Lung (tissue), 16 donors: Measurements from ENCODE around the gene CHRNE. TPM values are rescaled to one million over a fixed set of nuclear protein-coding genes. Genes with fewer than 3 reads are reported as not detected.
A peak's percentile ranks its signal among the peaks of the same experiment; 100 is the strongest.

ENCODE experiments used
- ATAC-seq: fragments of 200-7000 bp; cut with Tn5 transposase; one replicate; pipeline ENCODE4 v1.9.1; 2020; ENCODE audit warnings: moderate number of reproducible peaks; ENCODE audit not compliant: insufficient read depth, low FRiP score
- DNase-seq, 3 donors: peaks; one replicate each; pipeline ENCODE4 v3.0.0-alpha.2; 2013 to 2017
- H3K27ac ChIP-seq, 2 donors: one replicate each; pipeline ENCODE4 v1.5.1; 2013; ENCODE audit warnings: mild to moderate bottlenecking in 2 of 2, moderate library complexity in 2 of 2, control low read depth in 1 of 2, inconsistent platforms in 1 of 2, low read depth in 1 of 2, low read length in 1 of 2
- H3K27me3 ChIP-seq, 3 donors: one replicate each; pipeline ENCODE4 v1.5.1; 2013; ENCODE audit warnings: low read length in 2 of 3; ENCODE audit not compliant: control insufficient read depth in 3 of 3, insufficient read depth in 3 of 3
- H3K36me3 ChIP-seq, 4 donors: one replicate each; pipeline ENCODE4 v1.5.1; 2013; ENCODE audit warnings: low read length in 4 of 4, mild to moderate bottlenecking in 1 of 4, moderate library complexity in 1 of 4; ENCODE audit not compliant: control insufficient read depth in 4 of 4, insufficient read depth in 4 of 4
- H3K4me1 ChIP-seq, 5 donors: one replicate each; pipeline ENCODE4 v1.5.1; 2013; ENCODE audit warnings: low read length in 5 of 5, mild to moderate bottlenecking in 2 of 5, moderate library complexity in 1 of 5; ENCODE audit not compliant: control insufficient read depth in 5 of 5, insufficient read depth in 5 of 5
- H3K4me3 ChIP-seq: one replicate; pipeline ENCODE4 v1.5.1; 2013; ENCODE audit warnings: mild to moderate bottlenecking, control low read depth, moderate library complexity
- H3K9ac ChIP-seq, 2 donors: one replicate each; pipeline ENCODE4 v1.5.1; 2013; ENCODE audit warnings: low read length in 2 of 2, control low read depth in 1 of 2; ENCODE audit not compliant: insufficient read depth in 1 of 2
- H3K9me3 ChIP-seq, 4 donors: one replicate each; pipeline ENCODE4 v1.5.1; 2013; ENCODE audit warnings: low read length in 3 of 4, mild to moderate bottlenecking in 1 of 4, moderate library complexity in 1 of 4; ENCODE audit not compliant: control insufficient read depth in 4 of 4, insufficient read depth in 3 of 4
- CTCF ChIP-seq: IDR thresholded peaks from 2 replicates; pipeline ENCODE4 v1.5.1; 2012; ENCODE audit warnings: mild to moderate bottlenecking; ENCODE audit errors: control extremely low read depth, extremely low read depth
- whole genome bisulfite sequencing, 2 donors: extraction: QIAGEN DNeasy Blood & Tissue Kit; methylation state at CpG; one replicate each; pipeline ENCODE4 v1.1.7; 2013; 5-methylcytosine and 5-hydroxymethylcytosine counted together
- long read RNA-seq, 5 donors: transcript quantifications; one replicate each; lab custom pipeline, GENCODE V29; 2026
- polyA plus RNA-seq, 2 donors: library from polyadenylated mRNA; stranded (reverse); fragments of 200-250 nt; gene quantifications; one replicate each; pipeline ENCODE4 v1.2.1, GENCODE V29; 2013
- total RNA-seq, 2 donors: library from RNA; depleted of rRNA in 1 of 2; stranded (reverse); fragments of >200 nt in 1 of 2; gene quantifications; one replicate each; pipeline ENCODE4 v1.2.1, GENCODE V29; 2014 to 2021
- donor health status: control.
- donor health status: control.
- donor health status: Bipolar disorder and iron deficiency.
- donor health status: healthy.
- donor health status: DM: yes; HTN: yes; CAD: no.

CHRNE gene
- 1 to 10 TPM in 1 of 2 donors, under 1 TPM in 1; 0.77 to 1.2 TPM for total RNA-seq
- polyA plus RNA-seq = 1 to 10 TPM in 1 of 2 donors, under 1 TPM in 1; 0.61 to 2.3 TPM
- long read RNA-seq, donor 1 = 0 reads
- long read RNA-seq, donor 2 = 0 reads
- long read RNA-seq, donor 3 = 0 reads
- long read RNA-seq, donor 4 = 0 reads
- long read RNA-seq, donor 5 = 0 reads

GRCh38 chr17:4903051-4903818 lies at the start of gene CHRNE:
Gene CHRNE (minus strand): TSS chr17:4903098. CDS start chr17:4903063, 35 bp downstream.
- H3K9ac ChIP-seq = no peak within 1 kb of the TSS
- ATAC-seq (no peak), DNase-seq (peak; percentile 74 to 87 (median 78))
- WGBS, 2 donors = 6 to 11% methylated on average over 10 of the region's 10 CpGs
- peaks cover 0 to 41% (median 19%) of the 10 kb centered on the region in 3 donors for H3K27me3 ChIP-seq
- peak within 1 kb of the TSS in 1 of 2 donors; percentile 81 for H3K27ac ChIP-seq
- no peaks in the 10 kb centered on the region for H3K36me3 ChIP-seq
- peak; percentile 69 for TF ChIP-seq CTCF
- H3K9me3 ChIP-seq = no peaks in the 10 kb centered on the region
- no peak within 1 kb of the TSS for H3K4me3 ChIP-seq
- H3K4me1 ChIP-seq = peaks cover 0 to 15% (median 9%) of the 10 kb centered on the region in 5 donors

- H3K4me1 ChIP-seq = peaks cover 0 to 24% (median 8%) of the 10 kb centered on the region in 5 donors
- H3K36me3 ChIP-seq = peaks cover 0 to 4% (median 2%) of the 10 kb centered on the region in 4 donors
- peak overlapping the region in 1 of 2 donors; percentile 98 for H3K27ac ChIP-seq
- no peak for DNase-seq
- WGBS, 2 donors = 82 to 86% methylated on average over 3 of the region's 3 CpGs
- ATAC-seq = no peak
- no peak overlapping the region for H3K9ac ChIP-seq
- no peak overlapping the region for H3K4me3 ChIP-seq
- no peaks in the 10 kb centered on the region for H3K27me3 ChIP-seq
- TF ChIP-seq CTCF = no peak
- H3K9me3 ChIP-seq = no peaks in the 10 kb centered on the region
These were observed 48.6 kb upstream of the CHRNE start for GRCh38 chr17:4951486-4951885.

- TF ChIP-seq CTCF = no peak
- H3K9ac ChIP-seq = peak within 1 kb of the TSS in 1 of 2 donors; percentile 12
- DNase-seq (peak in 1 of 3 donors; percentile 24), ATAC-seq (no peak)
- H3K4me3 ChIP-seq = peak within 1 kb of the TSS; percentile 28
- H3K27ac ChIP-seq = peak within 1 kb of the TSS; percentile 94 to 98
- peaks cover 3 to 10% (median 5%) of the 10 kb centered on the region in 4 donors for H3K36me3 ChIP-seq
- peaks cover 2 to 30% (median 11%) of the 10 kb centered on the region in 5 donors for H3K4me1 ChIP-seq
- no peaks in the 10 kb centered on the region for H3K9me3 ChIP-seq
- 41 to 54% methylated on average over 5 to 7 of the region's 7 CpGs for WGBS, 2 donors
- H3K27me3 ChIP-seq = no peaks in the 10 kb centered on the region
These were observed 47.9 kb upstream of the CHRNE start, which contains the start of gene ENO3 for GRCh38 chr17:4950746-4951204. Gene ENO3 (plus strand): TSS chr17:4951119. CDS start chr17:4951830, 711 bp downstream.
